ENCODE measurements around the gene PSMB7.

GRCh38 chr9:124348363-124348762 lies 66.9 kb downstream of the PSMB7 start:
- TF ChIP-seq CTCF (IDR thresholded peaks at IDR 0.05; ENCODE audit: low read length), result no peak
- TF ChIP-seq EZH2 (IDR thresholded peaks at IDR 0.05; ENCODE audit: borderline replicate concordance, low read length), result no peak

Data from OCI-LY1 (cell line).